Cardiac fibroblast (primary cell): Measurements from ENCODE around the gene CTSV.
"Not testable (repeated sequence)": the region's sequence is repeated elsewhere in the genome, so short reads cannot be mapped to it uniquely, and the experiment has no call there.

ENCODE experiments used
- DNase-seq, 2 donors: peaks; one replicate each; pipeline versions ENCODE4 v3.0.0 to v3.0.0-alpha.2; 2010; ENCODE audit warnings: low read depth in 2 of 2
- H3K4me3 ChIP-seq, 2 donors: replicated peaks in 1 of 2; 1 replicate in 1 of 2; 2 replicates in 1 of 2; pipeline ENCODE4 v1.5.1; 2011; ENCODE audit warnings: low read depth in 2 of 2, low read length in 2 of 2, mild to moderate bottlenecking in 2 of 2, moderate library complexity in 1 of 2
- TF ChIP-seq, protein P1 (sequence below): IDR thresholded peaks from one replicate; pipeline ENCODE4 v1.5.1; 2011; ENCODE audit warnings: low read depth, mild to moderate bottlenecking, low read length, inconsistent platforms

CTSV gene

DNA sequence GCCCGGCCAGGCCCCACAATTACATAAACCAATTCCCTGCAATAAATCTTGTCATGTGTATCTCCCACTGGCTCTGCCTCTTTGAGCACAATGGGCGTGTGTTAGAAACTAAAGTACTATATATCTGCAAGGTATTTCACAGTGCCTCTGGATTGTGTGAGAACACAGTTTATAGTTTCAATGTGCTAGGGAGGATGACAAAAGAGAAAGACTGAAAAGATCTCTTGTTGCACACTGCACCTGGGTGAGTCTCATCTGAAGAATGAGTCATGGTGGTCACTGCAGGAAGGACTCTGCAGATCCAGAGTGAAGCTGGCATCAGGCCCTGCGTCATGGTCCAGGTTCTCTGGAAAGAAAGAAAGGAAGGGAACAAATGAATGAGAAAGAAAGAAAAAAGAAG lies 20.7 kb upstream of the CTSV start:
- DNase-seq = no peak
- TF ChIP-seq, protein P1, sequence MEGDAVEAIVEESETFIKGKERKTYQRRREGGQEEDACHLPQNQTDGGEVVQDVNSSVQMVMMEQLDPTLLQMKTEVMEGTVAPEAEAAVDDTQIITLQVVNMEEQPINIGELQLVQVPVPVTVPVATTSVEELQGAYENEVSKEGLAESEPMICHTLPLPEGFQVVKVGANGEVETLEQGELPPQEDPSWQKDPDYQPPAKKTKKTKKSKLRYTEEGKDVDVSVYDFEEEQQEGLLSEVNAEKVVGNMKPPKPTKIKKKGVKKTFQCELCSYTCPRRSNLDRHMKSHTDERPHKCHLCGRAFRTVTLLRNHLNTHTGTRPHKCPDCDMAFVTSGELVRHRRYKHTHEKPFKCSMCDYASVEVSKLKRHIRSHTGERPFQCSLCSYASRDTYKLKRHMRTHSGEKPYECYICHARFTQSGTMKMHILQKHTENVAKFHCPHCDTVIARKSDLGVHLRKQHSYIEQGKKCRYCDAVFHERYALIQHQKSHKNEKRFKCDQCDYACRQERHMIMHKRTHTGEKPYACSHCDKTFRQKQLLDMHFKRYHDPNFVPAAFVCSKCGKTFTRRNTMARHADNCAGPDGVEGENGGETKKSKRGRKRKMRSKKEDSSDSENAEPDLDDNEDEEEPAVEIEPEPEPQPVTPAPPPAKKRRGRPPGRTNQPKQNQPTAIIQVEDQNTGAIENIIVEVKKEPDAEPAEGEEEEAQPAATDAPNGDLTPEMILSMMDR = no peak
- no peak overlapping the region for H3K4me3 ChIP-seq

DNA sequence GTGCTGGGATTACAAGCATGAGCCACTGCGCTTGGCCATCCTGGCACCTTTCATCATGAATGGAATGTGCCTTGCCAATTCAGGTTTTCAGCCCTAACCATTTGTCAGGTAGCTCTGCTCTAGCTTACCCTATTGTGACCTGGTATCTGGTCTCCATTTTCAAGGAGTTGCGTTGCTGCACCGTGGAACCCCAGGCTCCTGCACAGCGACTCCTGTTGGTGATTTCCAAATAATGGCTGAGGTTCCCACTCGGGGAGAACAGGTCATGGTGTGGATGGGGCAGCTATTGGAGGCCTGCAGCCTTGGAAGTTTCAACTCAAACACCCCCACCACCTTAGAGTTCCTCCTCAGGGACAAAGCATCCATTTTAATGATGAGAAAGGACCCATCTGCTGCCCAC lies 18.7 kb upstream of the CTSV start:
- H3K4me3 ChIP-seq = no peak overlapping the region
- no peak for DNase-seq
- TF ChIP-seq, protein P1 = no peak

DNA sequence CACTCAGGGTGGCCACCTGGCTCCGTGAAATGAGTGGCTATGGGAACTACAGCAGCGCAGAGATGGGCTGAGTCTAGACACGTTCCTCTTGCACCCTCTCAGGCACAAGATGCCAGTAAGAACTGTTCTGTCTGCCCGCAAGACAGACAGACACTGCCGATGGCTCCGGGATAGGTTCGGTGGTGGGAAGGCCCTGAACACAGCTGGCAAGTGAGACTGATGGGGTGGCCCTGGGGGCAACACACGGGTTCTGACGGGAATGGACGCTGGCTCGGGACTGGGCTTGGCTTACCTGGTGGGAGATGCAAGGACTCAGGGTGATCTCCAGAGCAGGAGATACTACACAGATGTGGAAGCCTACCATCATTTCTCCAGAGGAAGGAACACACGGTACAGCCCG lies 16.9 kb upstream of the CTSV start:
- H3K4me3 ChIP-seq, DNase-seq: not testable (repeated sequence)

DNA sequence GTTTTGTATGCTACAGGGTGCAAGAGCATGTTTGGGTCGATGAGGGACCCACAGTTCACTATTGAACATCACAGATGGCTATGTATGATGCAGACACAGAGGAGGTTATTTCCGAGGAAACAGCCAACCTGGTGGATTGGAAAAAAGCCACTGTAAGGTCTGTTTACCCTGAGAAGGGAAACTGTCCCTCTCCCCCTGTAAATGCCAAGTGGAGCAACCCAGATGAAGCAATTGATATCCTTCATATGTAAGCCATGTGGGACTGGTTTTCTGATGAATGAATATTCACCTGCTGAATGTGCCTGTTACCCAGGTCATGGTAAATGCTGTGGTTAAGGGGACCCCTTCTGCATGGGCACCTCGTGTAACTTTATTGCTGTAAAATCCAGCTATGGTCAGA lies 14.8 kb upstream of the CTSV start:
- TF ChIP-seq, protein P1 = no peak
- DNase-seq = no peak
- H3K4me3 ChIP-seq = no peak overlapping the region

DNA sequence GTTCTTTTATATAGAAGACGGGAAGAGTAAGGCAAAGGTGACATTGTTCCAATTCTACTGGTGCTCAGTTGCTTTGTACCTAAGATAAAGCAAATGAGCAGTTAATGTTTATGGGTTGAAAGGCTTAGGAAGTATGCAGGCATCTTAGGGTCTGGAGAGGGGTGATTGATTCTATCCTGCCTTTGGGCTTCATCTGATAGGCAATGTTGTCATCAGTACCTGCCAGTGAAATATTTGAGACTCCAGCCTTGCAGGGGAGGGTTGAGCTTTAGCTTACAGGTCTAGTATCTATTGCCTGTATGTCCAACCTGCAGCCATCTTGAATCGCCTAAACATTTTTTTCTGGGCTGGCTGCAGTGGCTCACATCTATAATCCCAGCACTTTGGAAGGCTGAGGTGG lies 13.8 kb upstream of the CTSV start:
- TF ChIP-seq, protein P1 = no peak
- DNase-seq = no peak
- no peak overlapping the region for H3K4me3 ChIP-seq

DNA sequence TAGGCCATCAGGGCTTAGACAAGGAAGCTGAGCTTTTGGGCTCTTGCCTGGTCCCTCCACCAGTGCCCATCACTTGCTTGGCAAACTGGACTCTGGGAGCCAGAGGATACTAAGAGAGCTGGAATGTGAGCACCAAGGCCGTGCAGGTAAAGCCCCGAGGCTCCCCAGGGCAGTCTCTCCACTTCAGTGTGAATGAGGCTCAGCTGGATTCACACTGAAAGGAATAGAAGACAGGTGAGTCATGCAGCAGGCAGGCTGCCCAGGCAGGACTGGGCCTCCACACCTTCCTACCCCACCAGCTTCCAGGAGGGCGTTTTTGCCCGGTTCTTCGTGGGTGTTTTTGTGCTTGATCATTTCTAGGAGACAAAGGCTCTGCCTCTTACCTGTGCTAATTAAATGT lies 7.3 kb upstream of the CTSV start:
- DNase-seq = peak in 1 of 2 donors; percentile 21

DNA sequence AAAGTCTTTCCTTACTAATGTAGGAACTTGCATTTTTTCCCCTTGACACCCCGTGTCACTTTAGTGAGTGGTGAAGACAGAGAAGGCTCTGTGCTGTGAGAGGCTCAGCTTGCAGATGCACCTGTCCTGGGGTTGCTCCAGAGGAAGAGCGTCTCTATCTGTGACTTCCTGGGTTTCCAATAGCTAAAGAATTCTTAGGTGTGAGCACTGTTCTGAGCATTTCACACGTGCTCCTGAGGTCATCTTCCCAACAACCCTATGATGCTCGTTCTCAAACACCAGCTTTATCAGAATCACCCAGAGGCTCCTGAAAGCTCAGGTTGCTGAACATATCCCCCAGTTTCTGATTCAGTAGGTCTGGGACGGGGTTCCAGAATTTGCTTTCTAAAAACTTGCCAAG lies 6.4 kb upstream of the CTSV start:
- no peak for DNase-seq
- no peak overlapping the region for H3K4me3 ChIP-seq
- TF ChIP-seq, protein P1 = no peak

More for the DNA sequence above, 7.3 kb upstream of the CTSV start:
- H3K4me3 ChIP-seq = no peak overlapping the region
- TF ChIP-seq, protein P1 = no peak
